ENCODE data around the gene SLC45A1. TPM values are rescaled to one million over a fixed set of nuclear protein-coding genes. Genes with fewer than 3 reads are reported as not detected.

SLC45A1 gene
- total RNA-seq, 1 experiment from 2014 or later: 0.20 TPM

GRCh38 chr1:8384088-8384487 lies 66.2 kb downstream of the SLC45A1 start:
- no peaks in the 10 kb centered on the region for H3K79me2 ChIP-seq (ENCODE audit: low read depth)
- BruUV-seq (replicated peaks): no TSS peak

GRCh38 chr1:8384577-8384976 lies 66.7 kb downstream of the SLC45A1 start:
- CTCF ChIA-PET: no interaction called here

More at GRCh38 chr1:8384088-8384487, 66.2 kb downstream of the SLC45A1 start:
- Histone ChIP-seq H3K9me3 (ENCODE audit: insufficient read depth, low read depth) (no peaks in the 10 kb centered on the region), H3F3A (ENCODE audit: insufficient read depth, low read depth) (no peaks in the 10 kb centered on the region), H3K27me3 (ENCODE audit: insufficient read depth, low read depth) (no peaks in the 10 kb centered on the region), H3K4me2 (no peak overlapping the region), H3K4me3 (no peak overlapping the region), H4K20me1 (ENCODE audit: insufficient read depth) (no peaks in the 10 kb centered on the region; the same call in 1 of the 2 replicates), H2AFZ (no peak overlapping the region), H3K27ac (no peak overlapping the region), H3K9me2 (ENCODE audit: insufficient read depth) (no peaks in the 10 kb centered on the region), H3K36me3 (ENCODE audit: low read depth) (no peaks in the 10 kb centered on the region), H3K4me1 (replicated peaks; ENCODE audit: insufficient read depth) (no peaks in the 10 kb centered on the region)
- no peak for DNase-seq
- intact Hi-C loops (cut with micrococcal nuclease; ENCODE audit: unreplicated experiment): no loop called here
- POLR2A ChIA-PET (ENCODE audit: unreplicated experiment): no interaction called here
- CTCF ChIA-PET: no interaction called here
- TF ChIP-seq CTCF (conservative IDR thresholded peaks at IDR 0.05) (no peak), EZH2 (IDR thresholded peaks at IDR 0.05; ENCODE audit: low read depth) (no peak)

GRCh38 chr1:8386247-8386646 lies 68.3 kb downstream of the SLC45A1 start:
- Histone ChIP-seq H3K9me3 (ENCODE audit: insufficient read depth, low read depth) (no peaks in the 10 kb centered on the region), H3K36me3 (ENCODE audit: low read depth) (peaks cover 4% of the 10 kb centered on the region; the same call in 1 of the 2 replicates), H3F3A (ENCODE audit: insufficient read depth, low read depth) (no peaks in the 10 kb centered on the region), H3K9me2 (ENCODE audit: insufficient read depth) (no peaks in the 10 kb centered on the region), H3K4me2 (no peak overlapping the region), H2AFZ (no peak overlapping the region), H3K4me3 (no peak overlapping the region), H3K27me3 (ENCODE audit: insufficient read depth, low read depth) (no peaks in the 10 kb centered on the region), H3K4me1 (replicated peaks; ENCODE audit: insufficient read depth) (0 out of 2 replicates have a peak, but pooled peaks cover 6% of the 10 kb centered on the region), H3K27ac (no peak overlapping the region), H3K79me2 (ENCODE audit: low read depth) (no peaks in the 10 kb centered on the region), H4K20me1 (ENCODE audit: insufficient read depth) (no peaks in the 10 kb centered on the region; the same call in 1 of the 2 replicates)
- intact Hi-C loops (cut with micrococcal nuclease; ENCODE audit: unreplicated experiment): no loop called here
- CTCF ChIA-PET: interaction anchor here (0.6 kb wide), 1 partner anchor 414 kb away, joined by 4 read pairs; no protein-coding TSS in a partner anchor
- no TSS peak for BruUV-seq (replicated peaks)
- no peak for DNase-seq
- no peak for TF ChIP-seq EZH2 (IDR thresholded peaks at IDR 0.05; ENCODE audit: low read depth)
- TF ChIP-seq CTCF (conservative IDR thresholded peaks at IDR 0.05): no peak
- POLR2A ChIA-PET (ENCODE audit: unreplicated experiment): interaction anchor here (0.6 kb wide), 1 partner anchor 445 kb away, joined by 3 read pairs; the partner anchor contains the start of gene TNFRSF9

More at GRCh38 chr1:8384577-8384976, 66.7 kb downstream of the SLC45A1 start:
- POLR2A ChIA-PET (ENCODE audit: unreplicated experiment): no interaction called here
- Histone ChIP-seq H3K27me3 (ENCODE audit: insufficient read depth, low read depth) (no peaks in the 10 kb centered on the region), H3F3A (ENCODE audit: insufficient read depth, low read depth) (no peaks in the 10 kb centered on the region), H3K9me2 (ENCODE audit: insufficient read depth) (no peaks in the 10 kb centered on the region), H3K4me1 (replicated peaks; ENCODE audit: insufficient read depth) (no peaks in the 10 kb centered on the region), H2AFZ (no peak overlapping the region), H3K79me2 (ENCODE audit: low read depth) (no peaks in the 10 kb centered on the region), H3K36me3 (ENCODE audit: low read depth) (peaks cover 4% of the 10 kb centered on the region; the same call in 1 of the 2 replicates), H3K9me3 (ENCODE audit: insufficient read depth, low read depth) (no peaks in the 10 kb centered on the region), H3K27ac (no peak overlapping the region), H3K4me3 (no peak overlapping the region), H3K4me2 (no peak overlapping the region), H4K20me1 (ENCODE audit: insufficient read depth) (no peaks in the 10 kb centered on the region; the same call in 1 of the 2 replicates)
- DNase-seq: no peak
- intact Hi-C loops (cut with micrococcal nuclease; ENCODE audit: unreplicated experiment): no loop called here
- TF ChIP-seq CTCF (conservative IDR thresholded peaks at IDR 0.05) (no peak), EZH2 (IDR thresholded peaks at IDR 0.05; ENCODE audit: low read depth) (no peak)
- BruUV-seq (replicated peaks): no TSS peak

All from PC-9 (cell line).